Ramos (cell line): ENCODE results near the gene LRRC58.

Source experiments
- in situ Hi-C: fragments of 300-500 bp; cut with MboI; formaldehyde crosslinking; loops from one replicate; pipeline ENCODE4 v1.14.3; 2022; ENCODE audit warnings: low sequenced_read_pairs; ENCODE audit not compliant: unreplicated experiment

LRRC58 gene

GRCh38 chr3:120281261-120281660, 67.9 kb downstream of the LRRC58 start:
- in situ Hi-C loops: no loop called here

- in situ Hi-C loops: no loop called here
Observed at GRCh38 chr3:120280566-120280965, 68.6 kb downstream of the LRRC58 start.

GRCh38 chr3:120280026-120280425, 69.1 kb downstream of the LRRC58 start:
- in situ Hi-C loops: no loop called here

- in situ Hi-C loops: no loop called here
Observed at GRCh38 chr3:120276767-120277166, 72.4 kb downstream of the LRRC58 start.

- in situ Hi-C loops: no loop called here
Observed at GRCh38 chr3:120275618-120276017, 73.5 kb downstream of the LRRC58 start.

- in situ Hi-C loops: no loop called here
Observed at GRCh38 chr3:120274739-120275167, 74.4 kb downstream of the LRRC58 start.
